Stomach (tissue), 9 donors: ENCODE data around the gene KBTBD4. TPM values are rescaled to one million over a fixed set of nuclear protein-coding genes. Genes with fewer than 3 reads are reported as not detected.

Source experiments
- DNase-seq, 2 donors: peaks; one replicate each; pipeline versions ENCODE4 v3.0.0 to v3.0.0-alpha.2; 2013 to 2019
- H3K27ac ChIP-seq, 5 donors: fragments of 200-600 bp in 4 of 5; sonication (generic) in 4 of 5; one replicate each; pipeline ENCODE4 v1.5.1; 2013 to 2019; ENCODE audit warnings: mild to moderate bottlenecking in 1 of 5, moderate library complexity in 1 of 5
- H3K27me3 ChIP-seq, 3 donors: fragments of 200-600 bp; sonication (generic); one replicate each; pipeline ENCODE4 v1.5.1; 2017 to 2019; ENCODE audit warnings: mixed run types in 1 of 3
- H3K36me3 ChIP-seq, 4 donors: fragments of 200-600 bp; sonication (generic); 1 replicate in 3 of 4; 2 replicates in 1 of 4; pipeline ENCODE4 v1.5.1; 2016 to 2019
- H3K4me1 ChIP-seq, 4 donors: fragments of 200-600 bp; sonication (generic); one replicate each; pipeline ENCODE4 v1.5.1; 2016 to 2019
- H3K4me3 ChIP-seq, 4 donors: fragments of 200-600 bp; sonication (generic) in 3 of 4; one replicate each; pipeline ENCODE4 v1.5.1; 2016 to 2019; ENCODE audit warnings: mild to moderate bottlenecking in 1 of 4
- H3K9me3 ChIP-seq, 4 donors: fragments of 200-600 bp; sonication (generic); one replicate each; pipeline ENCODE4 v1.5.1; 2016 to 2019
- EP300 ChIP-seq: sonication (generic); formaldehyde crosslinking; IDR thresholded peaks from one replicate; pipeline ENCODE4 v1.6.1; 2017; ENCODE audit warnings: antibody characterized with exemption
- POLR2A ChIP-seq, 4 donors: fragments of 450-650 bp; IDR thresholded peaks; one replicate each; pipeline ENCODE4 v1.6.1; 2016; ENCODE audit warnings: antibody characterized with exemption in 4 of 4, control low read depth in 2 of 4, mild to moderate bottlenecking in 1 of 4, moderate library complexity in 1 of 4
- POLR2AphosphoS5 ChIP-seq, 3 donors: sonication (generic); formaldehyde crosslinking; IDR thresholded peaks; one replicate each; pipeline ENCODE4 v1.6.1; 2016; ENCODE audit warnings: antibody characterized with exemption in 3 of 3
- WGBS, 5 donors: extraction: QIAGEN DNeasy Blood & Tissue Kit in 3 of 5; methylation state at CpG; one replicate each; pipeline versions ENCODE4 v1.1.5 to v1.1.7; 2013 to 2018; 5-methylcytosine and 5-hydroxymethylcytosine counted together
- intact Hi-C: fragments of 100-400 bp; cut with DNase I; formaldehyde crosslinking; loops from one replicate; pipeline ENCODE4 v1.15.1; 2023; ENCODE audit warnings: low total_unique reads
- polyA plus RNA-seq, 3 donors: library from polyadenylated mRNA; stranded (reverse); fragments of 200-250 nt; gene quantifications; one replicate each; pipeline ENCODE4 v1.2.3, GENCODE V29; 2013
- total RNA-seq, 5 donors: library from RNA; depleted of rRNA; stranded (reverse); fragments of >200 nt; gene quantifications; one replicate each; pipeline versions ENCODE4 v1.1.0 to v1.2.3, GENCODE V29; 2014 to 2016
- TF ChIP-seq, protein P1 (sequence below), 7 experiments: fragments of 450-650 bp in 4 of 7; fragments of 200-600 bp in 3 of 7; sonication (generic) in 3 of 7; IDR thresholded peaks; one replicate each; pipeline ENCODE4 v1.5.1; 2016 to 2019; ENCODE audit warnings: antibody characterized with exemption in 7 of 7, control low read depth in 2 of 7, mild to moderate bottlenecking in 1 of 7
- donor health status: healthy with polysubstance abuse.
- donor health status: Bipolar disorder and iron deficiency.
- donor health status: healthy.

Gene KBTBD4
- total and polyA plus RNA-seq, 8 donors = 2.7 to 19.8 (median 11.5) TPM

DNA sequence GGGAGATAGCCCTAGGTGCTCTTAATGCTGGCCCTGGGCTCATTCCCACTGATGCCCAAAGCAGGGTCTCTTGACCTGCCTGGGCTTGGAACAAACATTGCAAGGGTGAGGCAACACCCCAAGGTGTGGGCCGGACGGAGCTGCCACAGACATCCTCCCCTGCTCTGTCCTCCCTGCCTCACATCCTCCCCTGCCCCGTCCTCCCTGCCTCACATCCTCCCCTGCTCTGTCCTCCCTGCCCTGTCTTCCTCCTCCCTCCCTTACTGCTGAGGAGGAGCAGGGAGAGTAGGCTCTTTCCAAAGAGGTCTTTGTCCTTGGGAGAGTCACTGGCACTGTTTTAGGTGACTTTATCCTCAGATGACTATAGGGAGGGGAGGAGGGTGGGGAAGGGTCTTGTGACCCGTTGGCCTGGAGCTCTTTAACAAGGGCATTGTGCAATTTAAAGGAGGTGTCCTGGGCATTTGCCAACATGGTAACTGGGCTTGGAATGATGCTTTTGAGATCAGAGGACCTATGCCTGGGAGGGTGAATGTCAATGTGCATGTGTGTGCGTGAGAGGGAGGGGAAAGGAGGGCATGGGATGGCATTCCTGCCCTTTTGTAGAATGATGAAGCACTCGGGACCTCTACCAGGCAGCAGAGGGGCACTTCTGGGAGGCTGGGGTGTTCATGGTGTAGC lies 8.4 kb upstream of the KBTBD4 start:
- TF ChIP-seq POLR2AphosphoS5 (IDR thresholded peaks at IDR 0.05) = no peak
- TF ChIP-seq, protein P1, sequence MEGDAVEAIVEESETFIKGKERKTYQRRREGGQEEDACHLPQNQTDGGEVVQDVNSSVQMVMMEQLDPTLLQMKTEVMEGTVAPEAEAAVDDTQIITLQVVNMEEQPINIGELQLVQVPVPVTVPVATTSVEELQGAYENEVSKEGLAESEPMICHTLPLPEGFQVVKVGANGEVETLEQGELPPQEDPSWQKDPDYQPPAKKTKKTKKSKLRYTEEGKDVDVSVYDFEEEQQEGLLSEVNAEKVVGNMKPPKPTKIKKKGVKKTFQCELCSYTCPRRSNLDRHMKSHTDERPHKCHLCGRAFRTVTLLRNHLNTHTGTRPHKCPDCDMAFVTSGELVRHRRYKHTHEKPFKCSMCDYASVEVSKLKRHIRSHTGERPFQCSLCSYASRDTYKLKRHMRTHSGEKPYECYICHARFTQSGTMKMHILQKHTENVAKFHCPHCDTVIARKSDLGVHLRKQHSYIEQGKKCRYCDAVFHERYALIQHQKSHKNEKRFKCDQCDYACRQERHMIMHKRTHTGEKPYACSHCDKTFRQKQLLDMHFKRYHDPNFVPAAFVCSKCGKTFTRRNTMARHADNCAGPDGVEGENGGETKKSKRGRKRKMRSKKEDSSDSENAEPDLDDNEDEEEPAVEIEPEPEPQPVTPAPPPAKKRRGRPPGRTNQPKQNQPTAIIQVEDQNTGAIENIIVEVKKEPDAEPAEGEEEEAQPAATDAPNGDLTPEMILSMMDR (IDR thresholded peaks at IDR 0.05) = no peak
- intact Hi-C loops = no loop called here
- Histone ChIP-seq H3K27ac (peak overlapping the region in 1 of 5 donors; percentile 0), H3K36me3 (peaks cover 29 to 45% (median 36%) of the 10 kb centered on the region in 4 donors), H3K4me1 (peaks cover 0 to 12% (median 8%) of the 10 kb centered on the region in 4 donors), H3K27me3 (peaks cover 0 to 35% (median 12%) of the 10 kb centered on the region in 3 donors), H3K9me3 (no peaks in the 10 kb centered on the region), H3K4me3 (no peak overlapping the region)
- WGBS, 5 donors = 69 to 75% (median 73%) methylated on average over 6 of the region's 6 CpGs
- DNase-seq = no peak

DNA sequence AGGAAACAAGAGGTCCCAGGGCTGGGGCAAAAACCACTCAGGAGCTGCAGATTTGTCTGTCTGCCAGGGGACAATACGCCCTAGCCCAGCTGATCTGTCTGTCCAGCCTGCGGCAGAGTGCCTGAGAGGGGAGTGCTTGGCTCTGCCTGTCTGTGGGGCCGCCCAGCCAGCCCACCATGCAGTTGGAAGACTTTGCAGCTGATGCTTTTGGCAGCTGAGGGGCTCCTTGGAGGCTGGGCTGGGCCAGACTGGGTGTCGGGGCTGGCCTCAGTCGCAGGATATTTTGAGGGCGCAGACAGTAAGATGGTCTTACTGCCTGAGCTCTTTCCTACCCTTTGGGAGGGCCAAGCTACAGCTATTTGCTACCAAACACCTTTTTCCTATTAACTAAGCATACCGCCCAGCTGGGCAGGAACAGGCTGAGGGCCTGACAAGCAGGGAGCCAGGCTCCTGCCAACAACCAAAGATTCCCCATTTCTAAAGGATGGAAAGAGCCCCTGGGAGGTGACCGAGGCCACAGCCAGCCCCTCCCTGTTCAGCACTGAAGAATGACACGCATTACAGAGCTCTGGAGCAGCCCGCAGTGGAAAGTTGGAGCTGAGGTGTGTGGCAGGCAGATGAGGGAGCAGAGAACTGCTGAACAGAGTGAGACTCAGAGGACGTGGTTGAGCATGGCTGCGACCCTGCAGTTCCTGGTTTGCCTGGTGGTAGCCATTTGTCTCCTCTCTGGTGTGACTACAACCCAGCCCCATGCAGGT lies 7.5 kb upstream of the KBTBD4 start, which contains the start of gene FAM180B:
FAM180B (plus strand) TSS at position 581 of the 758 bp plus-strand sequence; CDS start at position 672, 91 bp downstream.
- peak within 1 kb of the TSS in 1 of 5 donors; percentile 0 for H3K27ac ChIP-seq
- DNase-seq = no peak
- no peaks in the 10 kb centered on the region for H3K9me3 ChIP-seq
- intact Hi-C loops = no loop called here
- peaks cover 38 to 54% (median 45%) of the 10 kb centered on the region in 4 donors for H3K36me3 ChIP-seq
- H3K27me3 ChIP-seq = peaks cover 0 to 26% (median 12%) of the 10 kb centered on the region in 3 donors
- TF ChIP-seq POLR2A (IDR thresholded peaks at IDR 0.05) = no peak
- TF ChIP-seq, protein P1 (IDR thresholded peaks at IDR 0.05) = no peak
- no peak within 1 kb of the TSS for H3K4me3 ChIP-seq
- peaks cover 0 to 18% (median 8%) of the 10 kb centered on the region in 4 donors for H3K4me1 ChIP-seq
- WGBS, 5 donors = 71 to 80% (median 75%) methylated on average over 8 to 12 of the region's 12 CpGs

DNA sequence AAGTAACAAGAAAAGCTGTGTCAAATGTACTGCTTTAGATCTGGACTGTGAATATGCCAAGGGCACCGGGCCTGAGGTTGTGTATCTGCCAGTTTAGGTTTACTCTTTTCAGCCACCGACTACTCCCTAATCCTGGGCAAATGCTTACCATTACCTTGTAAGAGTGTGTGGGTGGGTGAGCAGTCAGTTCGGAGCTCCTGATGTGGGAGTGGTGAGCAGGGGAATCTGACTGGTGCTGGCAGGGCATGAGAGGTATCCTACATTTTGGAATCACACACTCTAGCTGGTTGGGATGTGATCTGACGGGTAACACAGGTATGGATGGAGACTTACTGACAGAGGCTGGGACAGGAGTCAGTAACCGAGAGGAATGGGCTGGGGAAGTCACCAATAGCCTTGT lies 5.1 kb upstream of the KBTBD4 start:
- DNase-seq = no peak
- peaks cover 0 to 1% (median 0%) of the 10 kb centered on the region in 3 donors for H3K27me3 ChIP-seq
- intact Hi-C loops = no loop called here
- peaks cover 41 to 65% (median 55%) of the 10 kb centered on the region in 4 donors for H3K36me3 ChIP-seq
- TF ChIP-seq, protein P1 (IDR thresholded peaks at IDR 0.05) = no peak
- TF ChIP-seq POLR2A (IDR thresholded peaks at IDR 0.05) (no peak), POLR2AphosphoS5 (IDR thresholded peaks at IDR 0.05) (no peak), EP300 (no peak)
- no peak overlapping the region for H3K4me3 ChIP-seq
- no peak overlapping the region for H3K27ac ChIP-seq
- peaks cover 5 to 20% (median 18%) of the 10 kb centered on the region in 4 donors for H3K4me1 ChIP-seq
- WGBS, 5 donors = 87 to 95% (median 91%) methylated on average over 5 of the region's 5 CpGs
- H3K9me3 ChIP-seq = no peaks in the 10 kb centered on the region

- 70 to 82% (median 80%) methylated on average over 9 to 13 of the region's 13 CpGs for WGBS, 5 donors
- Histone ChIP-seq H3K4me3 (peak overlapping the region in 3 of 4 donors; percentile 80 to 100 (median 92)), H3K9me3 (no peaks in the 10 kb centered on the region), H3K4me1 (peaks cover 20 to 53% (median 45%) of the 10 kb centered on the region in 4 donors), H3K36me3 (peaks cover 37 to 75% (median 67%) of the 10 kb centered on the region in 4 donors), H3K27ac (peak overlapping the region in 1 of 5 donors; percentile 90), H3K27me3 (no peaks in the 10 kb centered on the region)
- DNase-seq = no peak
- TF ChIP-seq EP300 (no peak), POLR2A (IDR thresholded peaks at IDR 0.05) (no peak), POLR2AphosphoS5 (IDR thresholded peaks at IDR 0.05) (no peak)
- intact Hi-C loops = no loop called here
Measured at GRCh38 chr11:47577460-47578041, 1.2 kb downstream of the KBTBD4 start.
